LoVo (cell line): ENCODE data around the gene CEP112.
"Not testable (repeated sequence)": the region's sequence is repeated elsewhere in the genome, so short reads cannot be mapped to it uniquely, and the experiment has no call there.

ENCODE experiments used
- DNase-seq: peaks from one replicate; pipeline ENCODE4 v3.0.0-alpha.2; 2016; ENCODE audit warnings: low spot score

CEP112 gene

DNA sequence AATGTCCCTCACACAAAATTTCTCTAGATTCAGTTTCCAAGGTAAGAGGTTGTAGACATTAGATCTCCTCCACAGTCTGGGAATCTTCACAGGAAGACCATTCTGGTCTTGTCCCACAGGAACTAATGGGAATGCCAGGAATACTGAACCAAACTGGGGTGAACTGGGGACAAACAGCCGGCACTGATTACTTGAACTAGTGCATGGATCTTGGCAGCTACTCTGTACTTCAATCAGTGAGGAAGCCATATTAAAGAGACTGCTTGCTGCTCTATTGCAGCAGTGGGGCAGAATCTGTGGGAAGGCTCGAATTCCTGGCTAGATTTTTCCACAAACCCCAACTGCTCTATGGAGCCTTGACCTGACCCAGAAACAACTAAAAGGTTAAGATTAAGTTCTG is 361.6 kb downstream of the CEP112 start:
- no peak for DNase-seq

DNA sequence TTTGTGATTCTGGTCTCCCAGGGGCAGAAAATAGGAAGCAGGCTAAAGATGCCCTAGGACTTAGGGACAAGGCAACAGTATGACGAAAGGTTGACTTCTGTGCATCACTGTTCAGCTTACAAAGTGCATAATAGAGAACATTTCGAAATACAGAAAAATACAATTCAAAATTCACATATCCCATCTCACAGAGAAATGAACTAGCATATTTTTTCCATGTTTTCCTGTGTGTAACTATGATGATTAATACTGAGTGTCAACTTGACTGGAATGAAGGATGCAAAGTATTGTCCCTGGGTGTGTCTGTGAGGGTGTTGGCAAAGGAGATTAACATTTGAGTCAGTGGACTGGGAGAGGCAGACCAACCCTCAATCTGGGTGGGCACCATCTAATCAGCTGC is 365.4 kb downstream of the CEP112 start:
- DNase-seq, result not testable (repeated sequence)

DNA sequence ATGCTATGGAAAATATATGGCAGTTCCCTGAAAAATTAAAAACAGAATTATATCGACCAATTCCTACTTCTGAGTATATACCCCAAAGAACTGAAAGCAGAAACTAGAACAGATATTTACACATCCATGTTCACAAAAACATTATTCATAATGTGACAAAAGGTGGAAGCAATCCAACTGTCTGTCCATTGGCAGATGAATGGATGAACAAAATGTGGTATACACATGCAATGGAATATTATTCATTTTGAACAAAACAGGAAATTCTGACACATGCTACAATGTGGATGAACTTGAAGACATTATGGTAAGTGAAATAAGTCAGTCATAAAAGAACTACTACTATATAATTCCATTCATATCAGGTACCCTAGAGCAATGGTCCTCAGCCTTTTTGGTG is 367.0 kb downstream of the CEP112 start:
- DNase-seq, result no peak

DNA sequence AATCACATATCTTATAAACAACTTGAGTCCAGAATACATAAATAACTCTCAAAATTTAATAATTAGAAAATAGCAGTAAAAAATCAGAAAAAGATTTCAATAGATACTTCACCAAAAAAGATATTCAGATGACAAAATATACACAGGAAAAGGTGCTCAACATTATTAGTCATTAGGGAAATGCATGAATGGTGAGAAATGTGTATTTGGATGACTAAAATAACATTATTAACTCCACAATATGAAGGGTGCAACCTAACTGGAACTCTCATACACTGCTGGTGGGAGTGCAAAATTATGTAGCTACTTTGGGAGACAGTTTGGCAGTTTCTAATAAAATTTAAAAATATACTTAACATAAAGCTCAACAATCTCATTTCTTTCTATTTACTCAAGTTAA is 368.2 kb downstream of the CEP112 start:
- DNase-seq, result no peak

DNA sequence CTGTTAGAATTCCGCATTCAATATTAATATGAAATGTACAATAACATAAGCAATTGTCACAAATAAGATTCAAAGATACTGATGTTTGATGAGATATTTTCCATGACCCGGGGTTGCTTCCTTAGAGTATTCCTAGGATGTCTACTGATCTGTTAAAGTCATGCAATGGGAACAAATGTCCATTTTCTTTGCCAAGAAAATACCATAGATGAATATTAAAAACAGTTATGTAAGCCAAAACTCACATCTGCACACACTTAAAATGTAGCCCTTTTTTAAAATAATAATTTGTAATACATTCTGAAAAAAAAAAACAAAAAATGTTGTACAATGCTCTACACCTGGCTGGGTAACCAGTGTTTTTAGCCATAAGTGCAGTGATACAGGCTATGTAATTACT is 371.1 kb downstream of the CEP112 start:
- DNase-seq, result no peak

DNA sequence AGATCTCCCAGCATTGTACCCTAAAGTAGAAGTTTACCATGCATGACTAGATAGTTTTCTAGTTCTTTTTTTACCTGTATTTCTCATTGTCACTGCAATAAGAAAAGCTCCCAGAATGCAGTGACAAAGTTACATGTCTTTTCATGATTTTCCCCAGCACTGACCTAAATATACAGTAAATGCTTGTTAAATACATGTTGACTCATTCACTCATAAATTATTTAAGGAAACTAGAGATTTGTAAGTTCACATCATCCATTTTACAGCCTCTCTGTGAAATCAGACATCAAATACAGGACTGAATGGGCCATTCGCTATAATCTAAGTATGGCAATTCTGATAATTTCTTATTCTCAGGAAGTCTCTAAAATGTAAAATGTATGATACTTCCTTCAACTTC is 371.6 kb downstream of the CEP112 start:
- DNase-seq, result peak; percentile 36

DNA sequence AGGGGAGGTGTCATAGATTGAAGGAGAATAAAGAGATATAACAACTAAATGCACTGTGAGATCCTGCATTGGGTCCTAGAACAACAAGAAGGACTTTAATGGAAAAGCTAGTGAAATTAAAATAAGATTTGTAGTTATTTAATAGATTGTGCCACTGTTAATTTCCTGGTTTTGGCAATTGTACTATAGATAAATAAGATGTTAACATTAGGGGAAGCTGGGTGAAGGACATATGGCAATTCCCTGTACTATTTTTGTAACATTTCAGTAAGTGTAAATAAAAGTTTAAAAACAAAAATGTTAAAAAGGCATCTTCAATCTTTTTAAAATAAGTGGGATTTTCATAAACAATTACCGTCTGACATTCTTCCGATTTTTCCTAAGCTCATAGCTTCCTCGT is 372.1 kb downstream of the CEP112 start:
- DNase-seq, result no peak

DNA sequence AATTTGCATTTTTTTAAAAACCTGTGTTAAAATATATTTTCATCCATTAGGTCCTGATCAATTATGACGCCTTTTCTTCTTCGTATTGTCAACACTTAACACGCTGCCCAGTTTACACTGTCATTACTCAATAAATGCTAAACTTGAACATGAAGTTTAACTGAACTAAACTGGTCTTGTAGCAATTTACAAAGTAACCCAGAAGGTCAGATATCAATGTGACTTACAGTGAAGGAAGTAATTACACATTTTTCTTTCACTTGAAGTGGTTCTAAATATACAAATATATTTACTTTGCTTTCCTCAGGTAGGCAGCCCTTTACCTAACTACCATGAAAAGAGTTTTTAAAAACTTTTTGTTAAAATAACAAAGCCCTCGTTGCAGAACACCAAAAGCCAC is 374.0 kb downstream of the CEP112 start:
- no peak for DNase-seq

DNA sequence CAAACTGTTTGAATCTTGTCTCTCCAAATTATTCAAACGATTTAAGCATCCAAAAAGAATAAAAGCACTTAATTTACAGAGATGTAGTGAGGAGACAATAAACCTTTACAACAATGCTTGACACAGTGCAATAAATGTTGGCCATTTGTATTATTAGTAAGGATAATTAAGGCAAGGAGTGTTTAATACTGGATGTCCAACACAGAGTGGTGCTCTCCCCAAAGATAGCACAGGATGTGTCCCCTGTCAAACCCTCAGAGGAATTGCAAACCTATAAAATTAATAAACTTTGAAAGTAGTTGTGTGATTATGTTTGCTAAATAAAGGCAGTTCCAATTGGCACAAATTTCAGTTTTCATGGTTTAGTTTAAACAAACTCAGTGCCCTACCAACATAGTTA is 377.5 kb downstream of the CEP112 start:
- DNase-seq, result no peak

DNA sequence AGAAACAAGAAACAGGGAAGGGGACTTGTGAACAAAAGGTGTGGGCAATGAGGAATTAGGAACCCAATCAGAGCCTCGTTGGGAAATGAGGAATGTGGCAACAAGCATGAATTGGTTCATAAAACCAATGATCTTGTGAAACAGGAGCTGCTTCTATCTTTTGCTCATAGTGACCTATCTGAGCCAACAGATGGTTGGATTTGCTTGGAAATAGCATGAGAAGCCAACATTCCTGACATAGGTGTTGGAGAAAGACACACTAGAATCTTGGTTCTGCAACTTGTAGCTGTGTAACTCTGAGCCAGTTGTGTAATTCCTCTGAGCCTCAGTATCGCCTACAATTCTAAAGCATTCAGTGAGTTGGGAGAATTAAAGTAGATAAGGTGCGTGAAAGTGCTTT is 378.6 kb downstream of the CEP112 start:
- no peak for DNase-seq

DNA sequence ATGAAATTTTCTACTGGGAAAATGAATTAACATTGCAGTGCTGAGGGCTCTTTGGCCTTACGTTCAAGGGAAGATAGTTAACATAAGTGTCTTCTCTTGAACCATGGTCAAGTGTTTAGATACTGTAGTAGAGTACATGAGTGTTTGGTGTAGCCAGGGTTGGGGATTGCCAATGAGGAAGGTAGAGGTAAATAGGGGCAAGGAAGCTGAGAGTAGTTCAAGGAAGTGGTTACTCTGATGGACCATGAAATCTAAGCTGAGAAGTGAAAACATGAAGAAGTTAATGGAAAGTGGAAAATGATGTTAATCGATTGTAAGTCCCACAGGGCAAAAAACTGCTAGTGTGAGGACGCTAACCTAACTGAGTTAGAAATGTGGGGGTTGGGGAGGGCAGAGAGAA is 380.9 kb downstream of the CEP112 start:
- DNase-seq, result no peak

DNA sequence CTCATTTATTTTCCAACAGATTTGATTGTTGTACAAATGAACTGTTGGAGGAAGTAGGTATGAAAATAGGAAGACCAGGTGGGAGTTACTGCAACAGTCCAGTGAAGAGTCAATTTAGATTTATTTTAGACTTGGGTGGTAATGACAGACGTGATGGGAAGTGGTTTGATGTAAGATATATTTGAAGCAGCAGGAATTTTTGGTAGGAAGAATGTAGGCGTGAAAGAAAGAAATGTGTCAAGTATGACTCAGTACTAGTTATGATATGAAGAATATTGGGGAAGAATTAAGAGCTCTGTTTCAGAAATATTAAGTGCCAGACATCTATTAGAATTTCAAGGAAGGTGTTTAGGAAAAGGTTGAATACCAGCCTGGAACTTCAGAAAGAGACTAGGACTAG is 382.6 kb downstream of the CEP112 start:
- DNase-seq, result no peak

DNA sequence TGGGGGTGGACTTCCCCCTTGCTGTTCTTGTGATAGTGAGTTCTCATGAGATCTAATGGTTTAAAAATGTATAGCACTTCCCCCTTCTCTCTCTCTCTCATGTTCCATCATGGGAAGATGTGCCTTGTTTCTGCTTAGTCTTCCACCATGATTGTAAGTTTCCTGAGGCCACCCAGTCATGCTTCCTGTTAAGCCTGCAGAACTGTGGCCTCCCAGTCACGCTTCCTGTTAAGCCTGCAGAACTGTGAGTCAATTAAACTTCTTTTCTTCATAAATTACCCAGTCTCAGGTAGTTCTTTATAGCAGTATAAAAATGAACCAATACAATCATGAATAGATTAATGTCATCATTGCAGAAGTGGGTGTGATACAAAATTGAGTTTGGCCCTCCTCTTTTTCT is 383.4 kb downstream of the CEP112 start:
- not testable (repeated sequence) for DNase-seq

DNA sequence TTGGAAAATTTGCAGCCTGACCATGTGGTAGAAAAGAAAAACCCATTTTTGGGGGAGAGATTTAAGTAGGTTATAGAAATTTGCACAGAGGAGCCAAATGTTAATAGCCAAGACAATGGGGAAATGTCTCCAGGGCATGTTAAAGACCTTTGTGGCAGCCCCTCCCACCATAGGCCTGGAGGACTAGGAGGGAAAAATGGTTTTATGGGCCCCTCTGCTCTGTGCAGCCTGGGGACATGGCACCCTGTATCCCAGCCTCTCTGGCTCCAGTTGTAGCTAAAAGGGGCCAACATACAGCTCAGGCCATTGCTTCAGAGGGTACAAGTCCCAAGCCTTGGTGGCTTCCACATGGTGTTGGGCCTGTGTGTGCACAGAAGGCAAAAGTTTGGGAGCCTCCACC is 384.6 kb downstream of the CEP112 start:
- no peak for DNase-seq

DNA sequence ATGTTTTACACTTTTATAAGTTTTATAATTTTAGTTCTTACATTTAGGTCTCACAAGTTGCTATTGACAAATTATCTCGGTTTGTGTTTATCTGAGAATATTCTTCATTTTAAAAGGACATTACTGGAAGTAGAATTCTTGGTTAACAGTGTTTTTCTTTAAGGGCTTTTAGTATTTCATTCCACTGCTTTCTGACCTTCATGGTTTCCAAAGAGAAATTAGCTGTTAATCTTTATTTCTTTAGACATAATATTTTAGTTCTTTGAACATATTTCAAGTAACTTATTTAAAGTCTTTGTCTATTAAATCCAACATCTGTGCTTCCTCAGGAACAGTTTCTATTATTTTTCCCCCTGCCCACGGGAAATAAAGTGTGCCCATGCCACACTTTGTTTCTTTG is 390.4 kb downstream of the CEP112 start:
- no peak for DNase-seq

DNA sequence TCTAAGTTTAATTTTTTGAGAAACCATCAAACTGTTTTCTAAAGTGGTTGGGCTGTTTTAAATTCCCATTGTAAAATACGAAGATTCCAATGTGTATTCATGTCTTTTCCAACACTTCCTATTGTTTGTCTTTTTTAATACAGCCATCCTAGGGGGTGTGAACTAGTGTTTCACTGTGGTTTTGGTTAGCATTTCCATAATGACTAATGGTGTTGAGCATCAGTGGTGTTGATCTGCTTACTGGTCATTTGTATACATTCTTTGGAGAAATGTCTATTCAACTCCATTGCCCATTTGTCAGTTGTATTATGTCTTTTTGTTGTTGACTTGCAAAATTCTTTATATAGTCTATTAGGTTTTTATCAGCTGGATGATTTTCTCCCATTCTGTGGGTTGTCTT is 391.3 kb downstream of the CEP112 start:
- no peak for DNase-seq

DNA sequence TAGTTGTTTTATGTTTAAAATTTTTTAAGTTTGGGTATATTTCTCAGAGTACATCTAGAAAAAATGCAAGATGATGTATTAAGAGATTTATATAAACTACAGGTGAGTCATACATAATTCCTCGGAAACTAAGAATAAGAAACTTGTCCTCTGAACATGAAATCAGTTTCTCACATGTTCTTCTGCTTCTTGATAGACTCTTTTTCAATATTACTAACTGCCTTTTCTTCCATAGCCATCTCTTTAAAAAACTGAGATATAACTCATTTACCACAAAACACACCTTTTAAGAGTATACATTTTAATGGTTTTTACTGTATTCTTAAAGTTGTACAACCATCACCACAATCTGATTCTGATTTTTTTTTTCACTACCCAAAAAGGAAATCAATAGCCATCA is 392.1 kb downstream of the CEP112 start:
- no peak for DNase-seq

DNA sequence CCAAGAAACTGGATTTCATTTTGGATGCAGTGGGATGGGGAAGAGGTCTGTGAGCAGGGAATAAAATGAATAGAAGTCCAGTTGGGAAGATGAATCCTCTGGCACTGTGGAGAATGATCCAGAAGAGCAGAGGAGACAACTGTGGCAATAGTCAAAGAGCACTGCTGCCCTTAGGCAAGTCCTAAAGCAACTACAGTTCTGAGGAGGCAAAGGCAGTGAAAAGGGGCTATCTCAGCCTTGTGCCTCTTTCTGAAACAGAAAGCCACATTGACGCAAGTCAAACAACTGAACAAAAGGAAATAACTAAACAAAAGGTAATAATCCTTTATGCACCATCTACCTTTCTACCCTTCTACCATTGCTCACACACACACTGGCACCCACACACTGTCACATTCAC is 392.5 kb downstream of the CEP112 start:
- no peak for DNase-seq

DNA sequence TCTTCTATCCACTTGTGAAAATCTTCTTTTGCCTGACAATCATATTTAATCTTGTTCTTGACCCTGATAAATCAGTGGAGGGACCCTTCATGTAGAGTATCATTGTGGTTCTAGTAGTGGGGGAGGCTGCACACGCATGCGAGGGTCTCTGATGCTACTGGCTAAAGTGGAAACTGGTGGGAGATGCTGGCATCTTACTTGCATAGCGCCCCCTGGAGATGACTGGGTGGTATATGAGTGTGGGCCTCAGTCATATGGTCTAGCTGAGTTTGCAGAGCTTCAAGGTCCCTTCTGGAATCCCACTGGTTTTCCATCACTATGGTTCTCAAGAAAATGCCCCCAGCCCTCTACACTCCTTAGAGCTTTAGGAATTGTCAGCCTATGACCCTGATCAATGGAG is 394.1 kb downstream of the CEP112 start:
- no peak for DNase-seq

DNA sequence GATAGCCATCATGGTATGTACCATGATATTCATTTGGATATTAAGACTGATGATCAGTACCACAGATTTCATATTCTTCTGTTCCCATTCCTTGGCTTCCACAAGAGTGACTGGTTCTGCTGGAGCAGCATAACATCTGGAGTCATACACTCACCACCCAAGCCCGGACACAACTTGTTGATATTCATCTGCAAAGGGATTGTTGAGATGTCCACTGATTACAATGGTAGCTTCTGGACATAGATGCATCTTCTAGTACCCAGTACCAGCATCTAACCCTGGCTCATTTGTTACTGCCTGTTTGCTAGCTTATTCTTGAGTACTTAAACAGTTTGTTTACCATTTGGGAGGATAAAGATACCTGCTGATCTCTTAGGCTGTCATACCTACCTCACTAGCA is 394.8 kb downstream of the CEP112 start:
- DNase-seq, result no peak

DNA sequence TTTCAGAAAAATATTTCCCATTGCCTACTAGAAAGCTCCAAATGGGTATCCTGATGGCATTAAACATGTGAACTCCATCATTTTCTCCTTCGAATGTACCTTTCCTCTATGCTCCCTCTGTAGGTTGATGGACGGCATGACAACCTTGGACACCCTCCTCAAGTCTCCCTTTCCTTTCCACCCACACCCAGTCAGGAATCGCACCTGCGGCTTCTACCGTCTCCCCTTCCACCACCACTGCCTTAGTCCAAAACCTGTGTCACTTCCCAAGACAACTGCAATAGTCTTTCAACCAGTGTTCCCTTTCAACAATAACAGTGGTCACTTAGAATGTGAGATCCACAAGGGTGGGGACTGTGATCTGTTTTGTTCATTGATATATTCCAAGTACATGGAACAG is 397.4 kb downstream of the CEP112 start:
- peak; percentile 56 for DNase-seq

DNA sequence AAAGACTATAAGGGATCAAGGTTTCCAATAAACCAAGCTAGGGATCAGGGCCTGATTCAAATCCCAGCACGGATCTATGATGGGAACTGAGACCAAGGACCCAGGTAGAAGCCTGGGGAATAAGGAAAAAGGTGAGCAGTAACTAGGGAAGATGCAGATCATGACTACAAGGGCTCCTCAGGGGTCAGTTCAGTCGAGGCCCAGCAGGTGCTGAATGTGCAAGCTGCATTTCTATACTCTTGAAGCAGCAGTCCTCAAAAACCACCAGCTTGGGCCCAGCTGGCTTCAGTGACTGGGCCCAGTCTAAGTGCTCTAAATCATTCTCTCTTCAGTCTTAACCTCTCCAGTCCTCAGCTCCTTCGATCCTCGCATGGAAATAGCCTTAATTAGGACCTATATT is 401.7 kb downstream of the CEP112 start:
- DNase-seq, result no peak

DNA sequence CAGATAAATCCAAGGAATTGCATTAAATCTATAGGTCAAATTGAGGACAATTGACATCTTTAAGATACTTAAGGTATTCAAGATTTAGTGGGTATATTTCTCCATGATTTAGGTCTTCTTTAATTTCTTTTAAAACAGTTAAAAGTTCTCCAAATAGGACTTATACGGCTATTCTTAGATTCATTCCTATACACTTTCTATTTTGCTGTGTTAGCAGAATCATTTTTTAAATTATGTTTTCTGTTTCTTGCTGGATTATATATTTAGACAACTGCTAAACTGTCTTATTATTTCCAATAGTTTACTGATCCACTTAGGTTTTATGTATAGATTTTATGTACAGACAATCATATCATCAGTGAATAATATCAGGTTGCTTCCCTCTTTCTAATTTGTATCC is 404.4 kb downstream of the CEP112 start:
- no peak for DNase-seq

DNA sequence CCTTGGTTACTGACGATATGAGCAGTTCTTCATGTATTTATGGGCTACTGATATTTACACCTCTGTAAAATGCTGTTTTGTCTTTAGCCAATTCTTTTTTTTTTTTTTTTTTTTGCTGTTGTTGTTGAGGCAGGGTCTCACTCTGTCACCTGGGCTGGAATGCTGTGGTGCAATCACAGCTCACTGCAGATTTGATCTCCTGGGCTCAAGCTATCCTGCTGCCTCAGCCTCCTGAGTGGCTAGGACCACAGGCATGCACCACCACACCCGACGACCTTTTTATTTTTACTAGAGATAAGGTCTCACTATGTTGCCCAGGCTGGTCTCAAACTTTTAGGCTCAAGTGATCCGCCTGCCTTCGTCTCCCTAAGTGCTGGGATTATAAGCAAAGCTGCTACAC is 405.5 kb downstream of the CEP112 start:
- DNase-seq, result no peak

DNA sequence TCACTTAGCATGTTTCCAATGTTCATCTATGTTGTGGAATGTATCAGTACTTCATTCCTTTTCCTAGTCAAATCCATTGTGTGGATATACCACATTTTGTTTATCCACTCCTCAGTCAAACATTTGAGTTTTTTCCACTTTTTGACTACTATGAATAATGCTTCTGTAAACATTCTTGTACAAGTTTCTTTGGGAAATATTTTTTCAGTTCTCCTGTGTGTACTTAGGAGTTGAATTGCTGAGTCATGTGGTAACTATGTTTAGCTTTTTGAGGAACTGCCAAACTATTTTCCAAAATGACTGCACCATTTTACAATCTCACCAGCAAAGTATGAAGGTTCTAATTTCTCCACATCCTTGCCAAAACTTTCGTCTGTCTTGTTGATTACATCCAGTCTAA is 406.8 kb downstream of the CEP112 start:
- DNase-seq, result peak; percentile 78
